Measurements from ENCODE around the gene TERT.

TERT gene

GRCh38 chr5:1324301-1324700 lies 29.4 kb upstream of the TERT start:
- Histone ChIP-seq H3K9ac (ENCODE audit: low read depth, low read length, poor library complexity, severe bottlenecking) (no peak overlapping the region), H3K4me1 (ENCODE audit: insufficient read depth, low read length, poor library complexity, severe bottlenecking) (no peaks in the 10 kb centered on the region), H3K9me2 (replicated peaks; ENCODE audit: low read depth, low read length) (no peaks in the 10 kb centered on the region), H3K4me3 (ENCODE audit: low read length, poor library complexity, severe bottlenecking) (no peak overlapping the region), H2AFZ (ENCODE audit: low read length) (no peak overlapping the region), H3K4me2 (ENCODE audit: low read depth, low read length, poor library complexity, severe bottlenecking) (no peak overlapping the region), H4K20me1 (ENCODE audit: insufficient read depth, low read length, poor library complexity, severe bottlenecking) (no peaks in the 10 kb centered on the region), H3F3A (ENCODE audit: low read depth) (no peaks in the 10 kb centered on the region), H3K36me3 (ENCODE audit: insufficient read depth, low read length) (peaks cover 68% of the 10 kb centered on the region; the same call in 1 of the 2 replicates), H3K9me3 (ENCODE audit: insufficient read depth, low read depth, low read length) (no peaks in the 10 kb centered on the region), H3K27me3 (ENCODE audit: insufficient read depth, low read length, poor library complexity, severe bottlenecking) (no peaks in the 10 kb centered on the region), H3K79me2 (ENCODE audit: insufficient read depth, low read length) (peaks cover 7% of the 10 kb centered on the region; the same call in 1 of the 2 replicates)
- no peak for TF ChIP-seq EZH2phosphoT487 (IDR thresholded peaks at IDR 0.05; ENCODE audit: borderline replicate concordance)
- TF ChIP-seq CTCF (conservative IDR thresholded peaks at IDR 0.05; ENCODE audit: low read length): no peak

GRCh38 chr5:1323803-1324173 lies 28.9 kb upstream of the TERT start:
- Histone ChIP-seq H3K4me3 (ENCODE audit: low read length, poor library complexity, severe bottlenecking) (no peak overlapping the region), H3K27me3 (ENCODE audit: insufficient read depth, low read length, poor library complexity, severe bottlenecking) (no peaks in the 10 kb centered on the region), H3K9ac (ENCODE audit: low read depth, low read length, poor library complexity, severe bottlenecking) (no peak overlapping the region), H3K4me2 (ENCODE audit: low read depth, low read length, poor library complexity, severe bottlenecking) (no peak overlapping the region), H4K20me1 (ENCODE audit: insufficient read depth, low read length, poor library complexity, severe bottlenecking) (no peaks in the 10 kb centered on the region), H3K79me2 (ENCODE audit: insufficient read depth, low read length) (peaks cover 5% of the 10 kb centered on the region; the same call in 1 of the 2 replicates), H2AFZ (ENCODE audit: low read length) (no peak overlapping the region), H3F3A (ENCODE audit: low read depth) (no peaks in the 10 kb centered on the region), H3K9me2 (replicated peaks; ENCODE audit: low read depth, low read length) (no peaks in the 10 kb centered on the region), H3K9me3 (ENCODE audit: insufficient read depth, low read depth, low read length) (no peaks in the 10 kb centered on the region), H3K36me3 (ENCODE audit: insufficient read depth, low read length) (peaks cover 71% of the 10 kb centered on the region; the same call in 1 of the 2 replicates), H3K4me1 (ENCODE audit: insufficient read depth, low read length, poor library complexity, severe bottlenecking) (no peaks in the 10 kb centered on the region)
- TF ChIP-seq EZH2phosphoT487 (IDR thresholded peaks at IDR 0.05; ENCODE audit: borderline replicate concordance): no peak
- TF ChIP-seq CTCF (conservative IDR thresholded peaks at IDR 0.05; ENCODE audit: low read length): no peak

GRCh38 chr5:1322955-1323802 lies 28.3 kb upstream of the TERT start:
- Histone ChIP-seq H3K4me1 (ENCODE audit: insufficient read depth, low read length, poor library complexity, severe bottlenecking) (no peaks in the 10 kb centered on the region), H3F3A (ENCODE audit: low read depth) (no peaks in the 10 kb centered on the region), H3K9me2 (replicated peaks; ENCODE audit: low read depth, low read length) (no peaks in the 10 kb centered on the region)

More at GRCh38 chr5:1322955-1323802, 28.3 kb upstream of the TERT start:
- Histone ChIP-seq H3K9me3 (ENCODE audit: insufficient read depth, low read depth, low read length) (no peaks in the 10 kb centered on the region), H4K20me1 (ENCODE audit: insufficient read depth, low read length, poor library complexity, severe bottlenecking) (no peaks in the 10 kb centered on the region), H3K36me3 (ENCODE audit: insufficient read depth, low read length) (peaks cover 77% of the 10 kb centered on the region), H3K79me2 (ENCODE audit: insufficient read depth, low read length) (peaks cover 4% of the 10 kb centered on the region; the same call in 1 of the 2 replicates), H3K9ac (ENCODE audit: low read depth, low read length, poor library complexity, severe bottlenecking) (no peak overlapping the region), H3K27me3 (ENCODE audit: insufficient read depth, low read length, poor library complexity, severe bottlenecking) (no peaks in the 10 kb centered on the region), H3K4me2 (ENCODE audit: low read depth, low read length, poor library complexity, severe bottlenecking) (no peak overlapping the region), H2AFZ (ENCODE audit: low read length) (no peak overlapping the region), H3K4me3 (ENCODE audit: low read length, poor library complexity, severe bottlenecking) (no peak overlapping the region)
- TF ChIP-seq CTCF (conservative IDR thresholded peaks at IDR 0.05; ENCODE audit: low read length) (no peak), EZH2phosphoT487 (IDR thresholded peaks at IDR 0.05; ENCODE audit: borderline replicate concordance) (no peak)
